Activated T-helper 1 cell treated with Interleukin-2 at 50 U/mL for 16 hours (primary cell): ENCODE data around the gene CCDC50.

ENCODE experiments used
- DNase-seq: peaks from one replicate; pipeline ENCODE4 v3.0.0-alpha.2; 2020; ENCODE audit warnings: low read depth

The CCDC50 gene

DNA sequence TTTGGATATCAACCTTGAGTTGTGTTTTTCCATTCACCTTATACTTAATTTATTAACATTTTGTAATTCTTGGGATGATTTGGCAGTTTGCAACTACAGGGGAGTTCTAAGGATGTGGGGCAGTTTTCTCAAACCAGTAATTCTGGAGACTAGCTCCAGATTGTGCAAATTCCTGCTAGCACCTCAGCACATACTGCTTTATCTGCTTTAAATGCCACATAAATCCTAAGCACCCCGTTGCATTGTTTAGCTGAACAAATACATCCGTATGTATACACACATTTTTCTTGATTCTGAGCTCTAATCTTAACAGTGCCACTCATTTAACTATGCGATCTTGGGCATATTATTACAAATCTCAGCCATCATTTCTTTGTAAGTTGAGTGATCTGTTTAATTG is 18.0 kb downstream of the CCDC50 start:
- no peak for DNase-seq

DNA sequence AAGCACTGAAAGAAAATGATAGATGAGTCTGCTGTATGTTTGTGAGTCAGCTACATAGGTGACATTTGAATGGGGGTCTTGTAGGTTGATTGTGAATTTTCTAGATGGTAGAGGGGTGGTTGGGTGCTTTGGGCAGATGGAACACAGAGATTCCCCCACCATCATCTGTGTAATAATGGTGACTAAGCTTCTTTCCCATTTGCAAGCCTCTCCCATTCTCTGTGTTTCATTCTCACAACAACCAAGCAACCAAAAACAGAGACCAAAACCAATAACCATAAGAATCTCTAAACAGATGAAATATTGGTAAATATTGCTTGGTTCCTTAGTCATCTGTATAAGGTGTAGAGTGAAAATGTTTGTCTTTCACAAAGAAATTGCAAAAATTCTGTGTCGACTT is 18.9 kb downstream of the CCDC50 start:
- no peak for DNase-seq

DNA sequence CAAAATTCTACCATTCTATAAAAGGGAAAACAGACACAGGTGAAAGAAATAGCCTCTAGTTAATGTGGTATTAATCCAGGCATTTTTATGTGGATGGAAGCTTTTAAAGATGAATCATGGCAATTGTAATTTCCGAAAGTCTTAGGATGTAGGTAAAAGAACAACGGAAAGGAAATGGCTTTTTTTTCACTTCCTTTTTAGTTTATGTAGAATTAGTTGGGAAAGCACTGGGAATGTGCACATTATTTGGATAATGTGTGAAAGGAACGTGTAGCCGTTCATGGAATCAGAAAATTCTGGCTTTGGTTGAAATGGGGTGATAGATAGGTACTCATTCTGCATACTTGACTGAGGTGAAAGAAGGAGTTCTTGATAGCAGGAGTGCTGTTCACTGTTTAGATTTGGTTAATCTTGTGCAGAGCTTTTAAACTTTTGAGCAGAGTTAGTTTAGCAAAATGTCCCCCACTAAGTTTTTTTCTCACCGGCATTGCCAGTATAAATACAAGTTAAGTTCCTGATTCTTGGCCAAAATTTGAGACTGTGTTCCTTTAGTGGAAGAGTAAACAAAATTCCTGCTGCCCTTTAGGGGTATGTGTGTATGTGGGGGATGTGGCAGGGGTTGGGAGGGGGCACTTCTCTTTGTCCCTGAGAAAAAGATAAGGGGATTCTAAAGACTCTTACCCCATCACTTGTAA is 21.3 kb downstream of the CCDC50 start:
- DNase-seq = no peak

DNA sequence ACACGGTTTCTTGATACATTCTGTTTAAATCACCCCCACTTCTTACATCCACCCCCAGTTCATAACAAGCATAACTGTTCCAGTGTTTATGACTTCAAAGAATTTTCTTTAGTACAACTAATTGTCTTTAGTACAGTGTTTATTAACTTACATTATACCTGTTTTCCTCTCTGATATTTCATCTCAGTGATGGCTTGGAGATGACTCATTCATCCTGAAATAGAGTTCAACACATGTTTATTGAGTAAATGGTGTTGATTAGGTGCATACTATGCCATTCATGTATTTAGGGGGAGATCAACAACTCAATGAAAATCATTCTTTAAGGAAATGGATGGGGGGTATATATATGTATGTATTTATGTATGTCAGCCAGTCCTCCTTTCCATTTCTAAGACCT is 22.8 kb downstream of the CCDC50 start:
- no peak for DNase-seq

DNA sequence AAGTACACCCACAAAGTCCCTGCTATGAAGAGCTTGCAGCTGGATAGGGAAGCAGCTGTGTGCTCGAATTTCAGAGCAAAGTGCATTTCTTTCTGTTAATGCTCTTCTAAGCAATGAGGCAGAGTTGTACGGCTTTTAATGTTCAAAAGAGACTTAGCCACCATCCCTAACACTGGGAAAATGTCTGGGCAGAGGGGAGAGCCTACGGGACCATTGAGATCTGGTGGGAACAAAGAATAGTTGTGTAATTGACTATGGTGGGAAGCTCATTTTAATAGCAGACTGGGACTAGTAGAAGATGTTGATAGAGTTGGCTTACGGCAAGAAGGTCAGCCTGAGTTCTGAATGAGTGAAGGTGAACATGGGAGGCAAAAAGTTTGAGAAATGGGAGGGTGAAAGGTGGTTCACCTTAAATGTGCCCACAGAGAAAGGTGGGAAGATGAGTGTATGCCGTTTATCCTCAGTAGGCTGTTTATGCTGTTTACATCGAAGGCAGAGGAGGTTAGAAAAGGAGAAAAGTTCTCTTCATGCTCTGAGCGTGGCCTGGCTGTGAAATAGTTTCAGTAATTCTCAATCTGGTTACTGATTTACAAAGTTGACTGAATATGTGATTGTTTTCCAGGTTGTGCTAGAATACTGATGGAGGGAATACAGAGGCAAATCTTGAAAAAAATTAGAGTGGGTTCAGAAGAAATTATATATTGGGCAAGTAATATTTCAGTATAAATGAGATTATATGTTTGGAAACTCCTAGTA is 24.0 kb downstream of the CCDC50 start:
- no peak for DNase-seq

DNA sequence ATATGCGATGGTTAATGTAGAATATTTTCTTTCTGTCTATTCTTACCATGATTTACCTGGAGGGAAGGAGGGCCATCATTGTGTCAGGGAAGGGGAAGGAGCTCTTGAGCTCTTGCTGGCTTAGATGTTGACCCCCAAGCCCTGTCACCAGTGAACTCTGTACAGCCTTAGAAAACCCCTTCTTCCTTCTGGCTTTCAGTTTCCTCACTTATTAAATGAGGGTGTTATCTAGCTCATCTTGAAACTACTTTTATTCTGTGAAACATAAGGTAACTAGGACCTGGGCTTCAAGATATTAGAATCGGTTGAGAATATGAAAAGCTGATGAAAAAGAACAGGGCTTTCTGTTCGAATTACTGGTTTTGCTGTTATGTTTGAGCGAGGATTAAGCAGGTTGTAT is 26.2 kb downstream of the CCDC50 start:
- no peak for DNase-seq

DNA sequence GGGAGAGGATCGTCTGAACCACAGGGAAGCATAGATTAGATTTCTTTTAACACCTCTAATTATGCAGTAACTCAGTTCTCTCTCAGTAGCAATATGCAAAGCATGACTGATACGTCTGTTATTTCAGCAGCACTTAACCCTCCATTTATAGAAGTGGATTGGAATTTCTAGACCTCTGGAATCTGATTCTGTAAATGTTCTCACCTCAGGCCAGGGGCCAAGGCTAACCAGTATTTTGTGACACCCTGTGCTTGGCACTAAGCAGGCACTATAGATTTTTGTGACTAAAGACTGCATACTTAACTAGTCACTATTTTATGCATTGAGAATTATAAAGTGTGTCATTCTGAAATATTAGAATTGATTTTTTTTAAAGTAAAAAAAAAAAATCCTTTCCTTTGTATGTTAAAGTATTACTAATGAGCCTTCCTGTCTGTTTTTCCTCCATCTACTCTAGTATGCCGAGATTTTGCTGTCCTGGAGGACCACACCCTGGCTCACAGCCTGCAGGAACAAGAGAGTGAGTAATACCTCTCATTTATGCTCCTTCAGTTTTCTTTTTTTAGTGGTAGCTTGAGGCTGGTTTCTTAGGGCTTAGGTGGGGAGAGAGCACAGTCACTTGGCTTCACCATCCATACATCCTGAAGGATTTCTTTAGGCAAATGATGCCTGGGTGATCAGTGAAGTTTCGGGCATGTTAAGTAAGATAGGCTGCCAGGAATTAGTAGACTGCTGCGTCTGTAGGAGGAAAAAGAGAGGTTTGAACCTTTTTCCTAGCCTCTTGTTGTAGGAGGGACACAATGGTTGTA is 27.6 kb downstream of the CCDC50 start:
- no peak for DNase-seq

DNA sequence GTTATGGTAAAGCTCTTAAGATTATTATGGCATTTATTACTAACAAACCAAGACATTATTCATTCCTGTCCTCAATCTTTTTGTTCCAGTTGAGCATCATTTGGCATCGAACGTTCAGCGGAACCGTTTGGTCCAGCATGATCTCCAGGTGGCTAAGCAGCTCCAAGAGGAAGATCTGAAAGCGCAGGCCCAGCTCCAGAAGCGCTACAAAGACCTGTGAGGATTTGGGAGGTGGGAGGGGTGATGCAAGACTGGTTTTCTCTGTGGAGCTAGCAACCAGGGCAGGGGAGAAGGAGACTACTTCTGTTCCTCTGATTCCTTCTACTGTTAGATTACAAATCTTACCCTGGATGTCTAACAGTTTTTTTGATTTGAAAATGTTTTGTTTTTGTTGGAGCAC is 28.7 kb downstream of the CCDC50 start:
- no peak for DNase-seq

DNA sequence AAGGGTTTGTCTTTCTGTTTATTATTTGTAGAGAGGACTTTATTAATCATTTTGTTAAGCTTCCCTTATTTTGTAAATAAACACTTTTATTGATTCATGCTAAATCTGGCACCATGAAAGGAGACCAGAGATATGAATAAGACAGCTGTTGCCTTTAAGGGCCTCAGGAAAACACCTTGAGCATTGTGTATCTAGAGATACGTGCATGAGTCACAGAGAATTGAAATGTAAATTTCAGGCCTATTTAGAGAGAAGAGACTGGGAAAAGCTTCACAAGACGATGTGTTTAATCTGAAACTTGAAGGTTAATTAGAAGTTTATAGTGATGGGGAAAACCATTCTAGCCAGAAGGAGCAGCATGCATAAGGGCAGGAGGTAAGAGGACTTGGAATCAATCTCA is 29.7 kb downstream of the CCDC50 start:
- DNase-seq = no peak

DNA sequence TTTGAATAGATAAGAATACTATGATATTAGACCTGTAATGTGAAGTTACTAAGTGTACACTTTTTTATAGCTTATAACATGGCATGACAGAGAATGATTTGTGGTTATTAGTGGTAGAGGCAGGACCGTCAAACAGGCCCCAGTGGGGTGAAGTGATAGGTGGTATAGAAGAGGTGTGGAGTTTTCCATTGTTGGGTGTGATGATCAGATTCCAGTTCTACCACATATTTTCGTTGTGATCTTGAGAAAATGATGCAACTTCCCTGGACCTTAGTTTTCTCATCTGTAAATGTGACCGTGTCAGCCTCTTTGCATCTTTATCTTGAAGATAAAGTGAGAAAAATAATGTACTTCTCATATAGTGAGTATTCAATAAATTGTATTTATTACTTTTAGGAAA is 31.4 kb downstream of the CCDC50 start:
- DNase-seq = no peak

DNA sequence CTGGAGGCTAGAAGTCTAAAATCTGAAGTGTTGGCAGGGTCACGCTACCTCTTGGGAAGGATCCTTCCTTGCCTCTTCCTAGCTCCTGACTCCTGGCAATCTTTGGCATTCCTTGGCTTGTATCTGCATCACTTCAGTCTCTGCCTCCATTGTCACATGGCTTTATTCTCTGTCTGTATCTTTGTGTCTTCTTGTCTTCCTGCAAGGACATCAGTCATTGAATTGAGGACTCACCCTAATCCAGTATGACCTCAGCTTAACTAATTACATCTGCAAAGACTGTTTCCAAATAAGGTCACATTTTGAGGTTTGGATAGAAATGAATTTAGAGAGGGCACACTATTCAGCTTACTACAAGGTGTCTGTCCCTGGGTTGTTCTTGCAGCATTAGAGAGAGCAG is 32.3 kb downstream of the CCDC50 start:
- no peak for DNase-seq

DNA sequence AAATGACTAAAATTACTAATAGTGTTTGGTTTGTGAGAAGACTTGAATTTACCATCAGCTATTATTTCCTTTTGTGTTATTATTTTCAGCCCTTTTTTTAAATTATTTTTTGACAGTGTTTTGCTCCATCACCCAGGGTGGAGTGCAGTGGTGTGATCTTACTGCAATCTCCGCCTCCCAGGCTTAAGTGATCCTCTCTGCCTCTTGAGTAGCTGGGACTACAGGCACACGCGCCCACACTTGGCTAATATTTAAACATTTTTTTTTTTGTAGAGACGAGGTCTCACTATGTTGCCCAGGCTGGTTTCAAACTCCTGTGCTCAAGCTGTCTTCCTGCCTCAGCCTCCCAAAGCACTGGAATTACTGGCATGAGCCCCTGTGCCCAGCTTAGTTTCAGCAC is 32.8 kb downstream of the CCDC50 start:
- no peak for DNase-seq

DNA sequence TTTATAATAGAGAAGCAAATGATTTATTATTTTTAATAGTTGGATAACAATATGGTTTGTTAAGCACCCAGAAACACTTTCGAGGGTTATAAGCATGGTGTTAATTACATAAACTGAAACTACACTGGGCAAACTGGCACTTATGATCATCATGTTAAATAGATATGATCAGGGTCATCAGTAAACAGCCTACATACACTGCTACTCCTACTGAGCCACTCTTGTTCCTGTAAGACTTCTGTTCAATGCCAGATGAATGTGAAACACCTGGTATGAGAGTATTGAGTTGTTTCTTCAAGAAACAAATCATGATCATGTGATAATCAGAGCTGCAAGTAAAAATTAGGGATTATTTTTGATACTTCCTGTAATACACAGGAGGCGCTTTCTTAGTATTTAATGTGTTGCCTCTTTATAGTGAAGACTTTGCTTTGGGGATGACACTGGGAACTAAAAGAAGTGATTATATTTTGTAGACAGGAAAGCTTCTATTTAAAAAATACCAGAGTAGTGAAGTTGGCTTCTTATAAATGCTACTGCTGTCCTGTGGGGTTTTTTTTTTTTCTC is 33.4 kb downstream of the CCDC50 start:
- no peak for DNase-seq

DNA sequence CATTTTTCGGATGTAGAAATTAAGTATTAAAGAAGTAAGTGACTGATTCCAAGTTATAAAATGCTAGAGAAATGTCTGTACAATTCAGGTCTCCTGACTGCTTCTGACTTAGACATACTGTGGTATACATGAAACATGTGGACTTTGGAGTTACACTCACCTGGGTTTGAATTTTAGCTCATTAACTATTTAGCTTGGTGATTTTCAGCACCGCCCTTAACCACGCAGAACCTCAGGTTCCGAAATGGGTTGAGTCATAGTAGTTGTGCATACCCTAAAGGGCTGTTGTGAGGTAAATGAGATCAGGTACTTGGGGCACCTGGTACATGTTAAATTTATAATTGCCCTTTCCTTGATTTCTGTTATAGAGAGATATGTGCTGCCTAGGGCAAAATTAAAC is 34.0 kb downstream of the CCDC50 start:
- no peak for DNase-seq

DNA sequence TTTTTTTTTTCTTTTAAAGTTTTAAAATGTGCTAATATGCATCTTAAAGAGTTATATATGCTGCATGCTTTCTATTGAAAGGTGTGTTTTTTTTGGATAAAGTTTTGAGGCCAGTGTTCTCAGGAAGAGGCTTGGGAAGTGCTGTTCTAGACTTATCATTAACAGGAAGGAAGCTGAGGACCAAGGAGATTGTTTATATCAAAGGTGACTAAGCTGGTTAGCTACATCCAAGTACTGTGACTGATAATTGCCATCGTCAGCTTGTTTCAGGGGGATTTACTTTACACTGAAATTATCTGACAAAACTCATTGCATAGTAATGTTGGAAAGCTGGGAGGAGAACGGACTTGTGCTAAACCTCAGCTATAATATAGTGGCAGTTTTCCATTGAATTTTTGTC is 37.5 kb downstream of the CCDC50 start:
- no peak for DNase-seq

DNA sequence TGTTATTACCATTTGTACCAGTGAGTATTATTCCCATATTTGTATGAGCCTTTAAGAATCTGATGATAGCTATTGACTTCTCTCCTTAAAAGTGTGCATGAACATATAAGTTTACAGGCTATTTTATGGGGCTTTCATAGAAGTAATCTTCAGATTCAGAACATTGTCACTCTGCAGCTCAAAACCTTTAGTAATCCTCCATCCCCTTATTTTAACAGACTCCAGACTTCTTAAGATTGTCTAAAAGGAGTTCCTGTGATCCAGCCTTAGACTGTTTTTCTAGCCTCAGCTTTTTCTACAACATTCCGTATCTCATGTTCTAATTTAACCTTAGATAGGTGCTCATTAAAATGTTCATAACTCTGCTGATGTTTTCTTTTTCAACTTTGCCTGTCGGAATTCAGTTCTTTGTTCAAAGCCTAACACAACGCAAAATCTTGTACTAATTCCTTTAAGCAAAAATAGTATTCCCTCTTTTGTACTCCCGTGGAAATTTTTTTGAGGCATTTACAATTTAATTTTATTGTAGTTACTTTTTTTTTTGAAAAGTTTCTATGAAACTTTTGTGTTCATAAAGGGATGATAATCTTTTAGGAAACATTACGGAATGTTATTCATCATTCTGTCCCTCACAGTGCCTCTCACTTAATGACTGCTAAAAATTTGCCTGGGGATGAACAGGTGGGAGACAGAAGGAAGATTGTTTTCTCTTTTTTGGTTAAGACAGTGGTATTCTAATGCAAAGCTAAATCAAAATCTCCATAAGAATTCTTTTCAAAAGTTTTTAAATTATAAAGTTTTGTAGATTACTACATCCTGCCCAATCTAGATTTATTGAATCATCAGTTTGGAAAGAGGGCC is 39.8 kb downstream of the CCDC50 start:
- DNase-seq = no peak

DNA sequence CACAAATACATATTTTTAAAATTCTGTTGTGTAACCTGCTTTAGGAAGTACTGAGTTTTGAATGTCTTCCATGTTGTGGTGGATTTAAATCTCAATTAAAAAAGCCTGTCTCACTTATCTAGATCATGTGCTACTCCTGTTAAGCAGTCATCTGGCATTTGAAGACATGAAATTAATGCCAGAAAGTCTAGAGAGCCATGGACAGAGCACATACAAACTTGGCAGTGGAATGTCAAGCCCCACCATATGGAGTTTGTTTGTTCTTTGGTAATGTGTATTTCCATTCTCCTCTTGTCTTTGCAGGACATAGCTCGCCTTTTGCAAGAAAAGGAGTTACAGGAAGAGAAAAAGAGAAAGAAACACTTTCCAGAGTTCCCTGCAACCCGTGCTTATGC is 40.4 kb downstream of the CCDC50 start:
- no peak for DNase-seq

DNA sequence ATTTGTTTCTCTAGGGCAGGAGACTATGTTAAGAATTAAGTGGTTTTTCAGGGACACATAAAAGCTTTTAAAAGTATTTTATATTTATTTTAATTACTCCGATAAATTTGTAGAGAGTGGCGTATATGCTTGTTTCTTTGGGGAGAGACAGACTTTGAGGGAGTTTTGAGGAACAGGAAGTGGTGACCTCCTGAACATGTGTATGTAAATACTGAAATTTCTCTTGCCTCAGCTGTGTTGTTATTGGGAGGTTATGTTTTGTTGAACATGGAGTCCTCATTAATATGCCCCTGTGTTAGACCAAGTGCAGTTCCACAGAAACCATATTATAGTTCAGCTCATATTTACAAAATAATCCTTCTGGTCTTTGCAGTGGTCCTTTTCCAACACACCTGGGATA is 42.9 kb downstream of the CCDC50 start:
- DNase-seq = no peak

DNA sequence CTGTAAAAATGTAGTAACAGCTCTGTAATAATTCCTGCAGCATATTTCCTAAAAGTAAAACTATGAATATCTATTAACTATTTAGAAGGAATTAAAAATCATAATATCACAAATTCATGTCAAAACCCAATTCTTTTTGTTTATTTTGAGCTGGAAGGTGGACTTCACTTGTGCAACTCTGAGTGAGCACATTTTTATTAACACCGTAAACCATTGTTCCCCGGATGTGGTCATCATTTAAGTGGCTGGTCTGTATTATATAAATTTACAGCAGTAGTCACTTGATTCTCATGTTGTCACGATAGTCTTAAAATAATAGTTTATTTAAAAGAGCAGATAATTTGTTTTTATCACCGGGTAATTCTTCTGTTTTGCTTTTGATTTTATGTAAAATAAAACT is 44.1 kb downstream of the CCDC50 start:
- DNase-seq = no peak

DNA sequence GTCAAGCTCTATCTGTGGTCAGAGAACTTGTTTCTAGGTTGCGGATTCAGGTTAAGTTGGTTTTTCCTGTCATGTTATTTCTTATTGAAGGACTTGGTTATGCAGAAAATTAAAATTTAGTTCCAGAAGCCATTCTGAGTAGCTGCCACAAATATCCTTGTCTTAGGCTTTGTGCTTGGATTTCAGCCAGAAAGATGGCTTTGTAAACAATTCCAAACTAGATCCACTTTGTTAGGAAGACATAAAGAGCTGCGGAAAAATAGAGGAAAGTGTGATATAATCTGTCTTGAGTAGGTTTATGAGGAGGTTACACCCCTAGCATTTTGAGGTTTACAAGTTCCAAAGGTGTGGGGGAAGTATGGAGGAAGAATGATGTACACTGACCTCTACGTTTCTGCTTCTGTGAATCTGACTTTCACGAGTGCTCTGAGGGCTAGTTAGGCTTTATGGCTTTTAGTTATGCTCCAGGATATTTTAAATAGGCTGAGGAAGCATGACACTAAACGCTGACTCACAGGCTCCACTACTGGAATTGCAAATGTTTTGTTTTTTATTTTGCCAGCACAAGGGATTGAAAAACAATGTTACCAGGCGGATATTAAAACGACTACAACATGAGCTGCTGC is 47.4 kb downstream of the CCDC50 start:
- no peak for DNase-seq

DNA sequence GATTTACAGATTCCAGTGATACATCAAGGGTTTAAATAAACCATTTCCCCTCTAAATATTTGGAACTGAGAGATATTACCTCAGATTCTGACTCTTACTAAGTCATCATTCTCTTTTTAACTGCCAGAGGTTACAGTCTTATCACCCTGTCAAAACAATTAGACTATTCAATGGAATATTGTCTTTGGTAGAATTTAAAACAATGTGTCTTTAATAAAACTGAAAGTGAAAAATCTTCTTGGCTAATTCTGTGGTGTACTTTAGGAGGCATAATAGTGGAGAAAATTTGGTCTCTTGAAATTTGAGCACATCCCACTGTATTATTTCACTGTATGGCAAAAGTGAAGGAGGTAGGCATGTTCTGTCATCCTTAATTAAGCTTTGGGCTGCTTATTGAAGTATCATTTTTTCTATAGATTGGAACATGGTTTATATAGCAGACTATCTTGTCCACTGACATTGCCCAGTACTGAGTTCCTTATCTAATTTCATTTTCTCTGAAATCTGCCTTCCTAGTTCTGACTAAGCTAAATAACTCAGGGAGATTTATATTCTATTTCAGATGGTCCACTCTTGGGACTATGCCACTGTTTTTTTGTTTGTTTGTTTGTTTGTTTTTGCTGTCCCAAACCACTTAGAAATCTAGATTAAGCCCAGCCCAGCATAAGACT is 49.1 kb downstream of the CCDC50 start:
- DNase-seq = no peak
